Measurements from ENCODE around the gene CTNND2.

Gene CTNND2

GRCh38 chr5:11904265-11904906 lies at the start of gene CTNND2:
CTNND2 (minus strand) TSS chr5:11904446; CDS start chr5:11903853, 593 bp downstream.
- no peak for DNase-seq (ENCODE audit: low read depth)

- DNase-seq (ENCODE audit: low read depth) = no peak
Observed at GRCh38 chr5:11946317-11946716, 42.1 kb upstream of the CTNND2 start.

GRCh38 chr5:11941566-11941965 lies 37.3 kb upstream of the CTNND2 start:
- DNase-seq (ENCODE audit: low read depth) = no peak

- DNase-seq (ENCODE audit: low read depth) = no peak
Observed at GRCh38 chr5:11931638-11932037, 27.4 kb upstream of the CTNND2 start.

GRCh38 chr5:11928909-11929308 lies 24.7 kb upstream of the CTNND2 start:
- DNase-seq (ENCODE audit: low read depth) = no peak

- DNase-seq (ENCODE audit: low read depth) = no peak
Observed at GRCh38 chr5:11925701-11926100, 21.5 kb upstream of the CTNND2 start.

- DNase-seq (ENCODE audit: low read depth) = no peak
Observed at GRCh38 chr5:11922394-11922793, 18.1 kb upstream of the CTNND2 start.

- DNase-seq (ENCODE audit: low read depth) = no peak
Observed at GRCh38 chr5:11918463-11919045, 14.3 kb upstream of the CTNND2 start.

- DNase-seq (ENCODE audit: low read depth) = no peak
Observed at GRCh38 chr5:11909471-11909870, 5.2 kb upstream of the CTNND2 start.

GRCh38 chr5:11906497-11906896 lies 2.3 kb upstream of the CTNND2 start:
- no peak for DNase-seq (ENCODE audit: low read depth)

GRCh38 chr5:11905206-11905605 lies 960 bp upstream of the CTNND2 start:
- no peak for DNase-seq (ENCODE audit: low read depth)

GRCh38 chr5:11903614-11904264 lies 507 bp downstream of the CTNND2 start:
- no peak for DNase-seq (ENCODE audit: low read depth)

GRCh38 chr5:11903121-11903613 lies 1.1 kb downstream of the CTNND2 start:
- DNase-seq (ENCODE audit: low read depth) = no peak

GRCh38 chr5:11902201-11902619 lies 2.0 kb downstream of the CTNND2 start:
- no peak for DNase-seq (ENCODE audit: low read depth)

GRCh38 chr5:11898787-11899186 lies 5.5 kb downstream of the CTNND2 start:
- no peak for DNase-seq (ENCODE audit: low read depth)

GRCh38 chr5:11897781-11898180 lies 6.5 kb downstream of the CTNND2 start:
- no peak for DNase-seq (ENCODE audit: low read depth)

- DNase-seq (ENCODE audit: low read depth) = no peak
Observed at GRCh38 chr5:11894992-11895391, 9.3 kb downstream of the CTNND2 start.

- DNase-seq (ENCODE audit: low read depth) = no peak
Observed at GRCh38 chr5:11892832-11893231, 11.4 kb downstream of the CTNND2 start.

- no peak for DNase-seq (ENCODE audit: low read depth)
Observed at GRCh38 chr5:11890777-11891176, 13.5 kb downstream of the CTNND2 start.

- no peak for DNase-seq (ENCODE audit: low read depth)
Observed at GRCh38 chr5:11888221-11888620, 16.0 kb downstream of the CTNND2 start.

GRCh38 chr5:11878814-11879213 lies 25.4 kb downstream of the CTNND2 start:
- DNase-seq (ENCODE audit: low read depth) = no peak

- no peak for DNase-seq (ENCODE audit: low read depth)
Observed at GRCh38 chr5:11873587-11873986, 30.7 kb downstream of the CTNND2 start.

GRCh38 chr5:11869203-11869602 lies 35.0 kb downstream of the CTNND2 start:
- no peak for DNase-seq (ENCODE audit: low read depth)
